HG02943 (cell line): ENCODE data around the gene TPP1.

Experiments used
- ATAC-seq: cut with Tn5 transposase; IDR thresholded peaks from one replicate; pipeline ENCODE4 v1.9.1; 2021; ENCODE audit warnings: mild to moderate bottlenecking, low read depth, moderate library complexity; ENCODE audit not compliant: unreplicated experiment

TPP1 gene

DNA sequence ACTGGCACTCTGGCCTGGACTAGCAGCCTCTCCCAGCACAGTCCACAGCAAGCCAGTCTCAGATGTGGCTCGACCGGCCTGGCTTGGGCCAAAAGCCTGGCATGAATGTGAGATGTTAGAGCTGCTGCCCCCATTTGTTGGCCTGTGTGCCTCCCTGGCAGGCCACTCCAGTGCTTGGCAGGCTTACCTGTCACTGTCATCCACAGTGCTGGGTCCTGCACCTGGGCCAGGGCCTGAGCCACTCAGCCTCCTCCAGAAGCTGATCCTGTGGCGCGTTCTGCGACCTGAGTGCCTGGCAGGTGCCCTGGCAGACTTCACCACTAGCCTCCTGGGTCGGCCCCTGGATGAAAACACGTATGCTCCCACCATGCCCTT is 51.9 kb downstream of the TPP1 start:
- ATAC-seq: no peak

GRCh38 chr11:6566704-6567370 is 52.4 kb downstream of the TPP1 start:
- ATAC-seq: no peak

DNA sequence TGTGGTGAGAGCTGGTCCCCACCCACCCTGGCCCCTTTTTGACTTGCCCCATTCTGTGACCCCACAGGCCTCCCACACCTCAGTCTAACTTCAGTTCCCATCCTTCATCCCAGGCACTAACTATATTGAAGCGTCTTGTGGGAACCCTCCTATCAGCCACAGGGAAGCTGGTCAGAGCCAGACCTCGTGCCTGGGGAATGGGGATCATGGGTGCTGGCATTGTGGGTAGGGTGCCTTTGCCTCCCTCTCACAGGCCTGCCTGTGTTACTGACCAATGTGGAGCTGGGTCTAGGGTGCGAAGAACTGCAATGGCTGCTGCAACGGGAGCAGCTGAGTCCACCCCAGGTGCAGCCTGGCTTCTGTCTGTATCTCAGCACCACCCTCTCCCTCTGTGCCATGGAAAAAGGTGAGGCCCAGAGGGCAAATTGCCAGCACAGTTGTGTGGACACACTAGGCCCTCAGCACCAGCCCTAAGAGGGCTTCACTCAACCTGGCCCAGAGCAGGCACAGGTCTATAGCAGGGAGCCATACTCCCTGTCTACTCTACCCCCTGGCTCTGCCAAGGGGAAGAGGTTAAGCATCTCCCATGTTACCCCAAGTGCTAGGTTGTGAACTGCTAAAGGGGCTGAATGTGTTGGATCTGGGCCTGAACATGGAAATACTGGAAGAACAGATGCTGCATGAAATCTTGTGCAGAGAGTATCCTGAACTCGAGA is 53.1 kb downstream of the TPP1 start:
- ATAC-seq: no peak

- ATAC-seq: no peak
These were observed 53.9 kb downstream of the TPP1 start for GRCh38 chr11:6565325-6565724.

DNA sequence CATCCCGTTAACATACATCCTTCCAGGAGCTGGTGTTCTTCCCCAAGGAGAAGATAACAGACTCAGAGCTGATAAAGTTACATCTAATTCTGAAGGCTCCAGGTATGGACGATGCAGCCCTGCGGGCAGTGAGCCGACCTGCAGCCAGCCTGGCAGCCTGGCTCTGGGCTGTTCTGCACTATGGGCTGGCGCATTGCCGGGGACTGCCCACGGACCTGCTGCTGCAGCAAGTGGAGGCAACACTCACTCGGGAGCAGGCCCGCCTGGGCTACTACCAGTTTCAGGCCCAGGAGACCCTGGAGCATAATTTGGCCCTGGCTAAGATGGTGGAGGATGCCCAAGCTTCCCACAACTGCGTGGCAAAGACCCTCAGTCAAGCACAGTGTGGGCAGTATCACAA is 55.6 kb downstream of the TPP1 start:
- ATAC-seq: no peak

GRCh38 chr11:6563121-6563619 is 56.1 kb downstream of the TPP1 start:
- no peak for ATAC-seq
